ENCODE data around the gene WEE1. TPM values are rescaled to one million over a fixed set of nuclear protein-coding genes. Genes with fewer than 3 reads are reported as not detected.

The WEE1 gene
- total RNA-seq, 1 experiment from 2014 or later = 32.2 TPM

DNA sequence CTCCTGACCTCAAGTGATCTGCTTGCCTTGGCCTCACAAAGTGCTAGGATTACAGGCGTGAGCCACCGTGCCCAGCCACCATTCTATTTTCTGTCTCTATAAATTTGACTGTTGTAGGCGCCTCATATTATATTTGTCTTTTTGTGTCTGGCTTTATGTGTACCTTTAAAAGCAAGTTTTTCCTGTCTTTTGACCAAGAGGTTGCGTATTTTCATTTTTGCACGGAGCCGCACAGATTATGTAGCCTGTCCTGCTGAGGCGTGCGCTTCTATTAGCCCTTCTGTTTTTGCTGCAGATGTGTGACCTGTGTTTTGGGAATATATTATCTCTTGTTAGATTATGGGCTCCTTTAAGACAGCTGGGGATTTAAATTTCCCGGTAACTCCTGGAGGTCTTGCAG is 40.4 kb upstream of the WEE1 start:
- Histone ChIP-seq H4K20me1 (ENCODE audit: insufficient read depth) (no peaks in the 10 kb centered on the region), H3K9me3 (ENCODE audit: insufficient read depth, low read depth) (no peaks in the 10 kb centered on the region), H3K79me2 (ENCODE audit: low read depth) (no peaks in the 10 kb centered on the region), H3K36me3 (ENCODE audit: low read depth) (no peaks in the 10 kb centered on the region), H3K4me2 (no peak overlapping the region), H3K4me3 (no peak overlapping the region), H2AFZ (no peak overlapping the region), H3K9me2 (ENCODE audit: insufficient read depth) (no peaks in the 10 kb centered on the region), H3K4me1 (replicated peaks; ENCODE audit: insufficient read depth) (peaks cover 51% of the 10 kb centered on the region), H3K27ac (no peak overlapping the region), H3K27me3 (ENCODE audit: insufficient read depth, low read depth) (no peaks in the 10 kb centered on the region), H3F3A (ENCODE audit: insufficient read depth, low read depth) (peaks cover 21% of the 10 kb centered on the region)
- intact Hi-C loops (cut with micrococcal nuclease; ENCODE audit: unreplicated experiment) = no loop called here
- ChIA-PET CTCF (no interaction called here), POLR2A (ENCODE audit: unreplicated experiment) (no interaction called here)
- DNase-seq = no peak
- no peak for TF ChIP-seq EZH2 (IDR thresholded peaks at IDR 0.05; ENCODE audit: low read depth)
- BruUV-seq (replicated peaks) = no TSS peak

DNA sequence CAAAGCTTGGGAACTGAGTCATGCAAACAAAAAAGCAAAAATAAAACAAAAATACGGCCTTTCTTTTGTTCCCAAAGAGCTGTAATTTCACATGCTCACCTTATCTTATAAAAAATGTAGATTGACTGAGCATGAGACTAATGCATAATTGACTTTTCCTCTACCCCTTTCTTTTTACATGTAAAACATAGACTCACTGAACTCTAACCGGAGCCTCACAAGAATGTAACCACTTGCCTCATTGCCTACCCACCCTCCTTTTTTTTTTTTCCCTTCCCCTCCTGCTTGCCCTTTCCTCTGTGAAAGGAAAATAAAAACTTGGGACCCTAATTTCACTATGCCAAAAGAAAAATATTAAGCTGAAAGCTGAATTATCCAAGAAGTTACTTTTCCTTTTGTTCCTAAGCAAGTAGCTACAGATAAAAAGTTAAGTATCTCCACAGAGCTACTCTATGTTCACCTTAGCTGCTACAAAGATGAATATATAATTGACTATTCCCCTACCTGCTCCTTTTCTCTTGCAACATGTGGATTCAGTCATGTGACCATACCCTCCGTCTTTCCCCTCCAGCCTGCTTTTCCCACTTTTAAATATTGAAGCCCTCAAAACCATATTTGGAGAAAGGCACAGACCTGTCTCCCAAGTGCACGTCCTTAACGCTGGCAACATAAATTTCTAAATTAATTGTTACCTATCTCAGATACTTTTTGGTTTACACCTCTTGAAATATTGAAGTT is 39.6 kb upstream of the WEE1 start:
- Histone ChIP-seq H3K79me2 (ENCODE audit: low read depth) (no peaks in the 10 kb centered on the region), H3K4me3 (no peak overlapping the region), H4K20me1 (ENCODE audit: insufficient read depth) (no peaks in the 10 kb centered on the region), H3K4me1 (replicated peaks; ENCODE audit: insufficient read depth) (peaks cover 42% of the 10 kb centered on the region), H2AFZ (no peak overlapping the region), H3K27ac (peak overlapping the region; percentile 54; the same call in 1 of the 2 replicates), H3F3A (ENCODE audit: insufficient read depth, low read depth) (peaks cover 21% of the 10 kb centered on the region), H3K9me2 (ENCODE audit: insufficient read depth) (no peaks in the 10 kb centered on the region), H3K9me3 (ENCODE audit: insufficient read depth, low read depth) (no peaks in the 10 kb centered on the region), H3K36me3 (ENCODE audit: low read depth) (no peaks in the 10 kb centered on the region), H3K27me3 (ENCODE audit: insufficient read depth, low read depth) (no peaks in the 10 kb centered on the region), H3K4me2 (no peak overlapping the region)
- no peak for TF ChIP-seq EZH2 (IDR thresholded peaks at IDR 0.05; ENCODE audit: low read depth)
- TF ChIP-seq, protein P1, sequence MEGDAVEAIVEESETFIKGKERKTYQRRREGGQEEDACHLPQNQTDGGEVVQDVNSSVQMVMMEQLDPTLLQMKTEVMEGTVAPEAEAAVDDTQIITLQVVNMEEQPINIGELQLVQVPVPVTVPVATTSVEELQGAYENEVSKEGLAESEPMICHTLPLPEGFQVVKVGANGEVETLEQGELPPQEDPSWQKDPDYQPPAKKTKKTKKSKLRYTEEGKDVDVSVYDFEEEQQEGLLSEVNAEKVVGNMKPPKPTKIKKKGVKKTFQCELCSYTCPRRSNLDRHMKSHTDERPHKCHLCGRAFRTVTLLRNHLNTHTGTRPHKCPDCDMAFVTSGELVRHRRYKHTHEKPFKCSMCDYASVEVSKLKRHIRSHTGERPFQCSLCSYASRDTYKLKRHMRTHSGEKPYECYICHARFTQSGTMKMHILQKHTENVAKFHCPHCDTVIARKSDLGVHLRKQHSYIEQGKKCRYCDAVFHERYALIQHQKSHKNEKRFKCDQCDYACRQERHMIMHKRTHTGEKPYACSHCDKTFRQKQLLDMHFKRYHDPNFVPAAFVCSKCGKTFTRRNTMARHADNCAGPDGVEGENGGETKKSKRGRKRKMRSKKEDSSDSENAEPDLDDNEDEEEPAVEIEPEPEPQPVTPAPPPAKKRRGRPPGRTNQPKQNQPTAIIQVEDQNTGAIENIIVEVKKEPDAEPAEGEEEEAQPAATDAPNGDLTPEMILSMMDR (conservative IDR thresholded peaks at IDR 0.05) = no peak
- intact Hi-C loops (cut with micrococcal nuclease; ENCODE audit: unreplicated experiment) = loop anchor here (2.0 kb wide), 1 partner anchor 79 kb away; no protein-coding TSS in a partner anchor
- no TSS peak for BruUV-seq (replicated peaks)
- CTCF ChIA-PET = interaction anchor here (0.6 to 0.8 kb wide), 4 partner anchors 13 to 793 kb away, joined by 3 to 9 read pairs (median 4); no protein-coding TSS in a partner anchor
- POLR2A ChIA-PET (ENCODE audit: unreplicated experiment) = no interaction called here
- no peak for DNase-seq

DNA sequence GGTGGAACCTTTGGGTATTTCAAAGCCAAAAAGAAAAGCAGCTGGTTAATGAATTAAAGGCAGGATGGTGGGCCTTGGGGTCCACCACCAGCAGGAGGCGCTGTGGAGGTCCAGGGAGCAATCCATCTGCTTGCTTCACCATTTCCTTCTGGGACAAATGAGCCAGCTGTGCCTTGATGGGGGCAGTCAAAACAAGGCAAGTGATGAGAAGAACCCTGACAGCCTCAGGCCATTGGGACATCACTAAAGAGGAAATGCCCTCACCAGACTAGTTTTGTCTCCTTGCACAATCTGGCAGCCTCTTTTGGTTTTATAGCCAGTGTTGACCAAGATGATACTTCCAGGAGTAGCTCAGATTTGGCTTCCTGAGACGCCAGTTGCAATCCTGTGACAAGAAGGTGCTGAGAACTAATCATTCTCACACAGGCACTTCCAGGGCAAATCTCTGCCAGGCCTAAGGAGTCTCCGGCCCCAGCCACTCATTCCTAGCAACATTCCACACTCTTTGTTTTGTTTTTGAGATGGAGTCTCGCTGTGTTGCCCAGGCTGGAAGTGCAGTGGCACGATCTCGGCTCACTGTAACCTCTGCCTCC is 38.2 kb upstream of the WEE1 start:
- Histone ChIP-seq H3F3A (ENCODE audit: insufficient read depth, low read depth) (peaks cover 17% of the 10 kb centered on the region), H3K4me3 (no peak overlapping the region), H3K27me3 (ENCODE audit: insufficient read depth, low read depth) (no peaks in the 10 kb centered on the region), H4K20me1 (ENCODE audit: insufficient read depth) (no peaks in the 10 kb centered on the region), H2AFZ (no peak overlapping the region), H3K36me3 (ENCODE audit: low read depth) (no peaks in the 10 kb centered on the region), H3K4me1 (replicated peaks; ENCODE audit: insufficient read depth) (peaks cover 28% of the 10 kb centered on the region), H3K9me3 (ENCODE audit: insufficient read depth, low read depth) (no peaks in the 10 kb centered on the region), H3K27ac (peak overlapping the region; percentile 54), H3K4me2 (no peak overlapping the region), H3K9me2 (ENCODE audit: insufficient read depth) (no peaks in the 10 kb centered on the region), H3K79me2 (ENCODE audit: low read depth) (no peaks in the 10 kb centered on the region)
- no TSS peak for BruUV-seq (replicated peaks)
- TF ChIP-seq, protein P1 (conservative IDR thresholded peaks at IDR 0.05) = peak; percentile 86
- no peak for TF ChIP-seq EZH2 (IDR thresholded peaks at IDR 0.05; ENCODE audit: low read depth)
- DNase-seq = peak; percentile 48 to 88
- CTCF ChIA-PET = interaction anchor here (0.7 to 1.3 kb wide), 4 partner anchors 40 to 1112 kb away, joined by 3 to 5 read pairs (median 4); no protein-coding TSS in a partner anchor
- POLR2A ChIA-PET (ENCODE audit: unreplicated experiment) = interaction anchor here (0.7 kb wide), 1 partner anchor 1274 kb away, joined by 9 read pairs; no protein-coding TSS in a partner anchor
- intact Hi-C loops (cut with micrococcal nuclease; ENCODE audit: unreplicated experiment) = loop anchor here (1.0 to 2.0 kb wide), 2 partner anchors 40 to 78 kb away; no protein-coding TSS in a partner anchor
